HG02588 (cell line): ENCODE data around the gene HOXA6.

Source experiments
- ATAC-seq: cut with Tn5 transposase; IDR thresholded peaks from one replicate; pipeline ENCODE4 v1.9.1; 2021; ENCODE audit warnings: mild to moderate bottlenecking, moderate library complexity; ENCODE audit not compliant: unreplicated experiment

The HOXA6 gene

DNA sequence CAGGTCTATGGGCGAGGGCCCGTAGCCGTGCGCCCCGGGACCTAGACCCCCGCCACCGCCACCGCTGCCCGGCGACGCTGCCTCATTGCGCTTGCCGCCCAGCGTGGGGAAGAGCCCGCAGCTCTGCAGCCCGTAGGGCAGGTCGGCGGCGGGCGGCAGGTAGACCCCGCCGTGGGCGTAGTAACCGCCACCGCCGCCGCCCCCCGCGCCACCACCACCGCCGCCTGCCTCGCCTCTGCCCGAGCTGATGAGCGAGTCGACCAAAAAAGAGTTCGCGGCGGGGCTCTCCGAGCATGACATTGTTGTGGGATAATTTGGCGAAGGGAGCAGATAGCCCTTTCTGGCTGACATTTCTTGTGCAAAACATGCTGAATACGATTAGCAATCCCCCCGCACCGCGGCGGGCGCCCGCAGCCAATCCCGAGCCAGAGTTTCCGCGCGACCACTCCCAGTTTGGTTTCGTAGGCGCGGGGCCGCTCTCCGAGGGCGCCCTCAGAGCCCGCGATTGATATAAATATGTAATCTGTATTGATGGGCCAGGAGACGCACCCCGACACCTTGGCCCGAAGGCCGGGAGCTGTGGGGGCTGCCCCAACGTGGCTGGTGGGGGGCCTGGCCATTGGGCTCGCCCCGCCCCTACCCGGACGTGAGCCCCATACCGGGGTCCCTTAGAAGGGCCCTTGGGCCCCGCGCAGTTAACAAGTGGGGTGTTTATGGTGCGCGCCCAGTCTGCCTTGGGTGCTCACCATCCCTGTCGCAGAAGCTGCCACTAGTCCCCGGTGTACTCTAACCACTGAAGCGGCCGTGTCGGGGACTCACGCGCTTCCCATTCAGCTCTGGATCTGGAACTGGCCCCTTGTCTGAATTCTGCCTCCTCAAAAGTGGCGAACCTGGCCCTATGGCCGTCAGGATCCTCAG lies 26.6 kb upstream of the HOXA6 start, which contains the start of gene HOXA10:
HOXA10 (minus strand) TSS at position 365 of the 918 bp plus-strand sequence; CDS start at position 351, 14 bp downstream.
- ATAC-seq: no peak

DNA sequence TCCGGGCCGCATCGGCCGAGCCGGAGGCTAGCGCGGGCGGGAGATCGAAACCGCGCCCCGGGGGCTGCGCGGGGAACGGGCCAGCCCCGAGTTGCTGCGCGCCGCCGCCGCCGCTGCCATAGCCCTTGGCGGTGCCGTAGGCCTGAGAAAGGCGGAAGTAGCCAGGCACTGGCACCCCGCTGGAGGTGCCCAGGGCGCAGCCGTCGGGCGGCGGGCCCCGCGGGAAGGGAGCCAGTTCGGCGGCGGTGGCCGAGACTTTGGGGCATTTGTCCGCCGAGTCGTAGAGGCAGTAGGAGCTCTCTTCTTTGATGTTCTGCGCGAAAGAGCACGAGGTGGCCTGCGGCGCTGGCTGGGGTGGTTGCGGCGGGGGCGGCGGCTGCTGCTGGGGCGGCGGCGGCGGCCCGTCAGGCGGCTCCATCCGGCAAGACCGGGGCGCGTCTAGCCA lies 26.0 kb upstream of the HOXA6 start:
- ATAC-seq: peak; percentile 51

DNA sequence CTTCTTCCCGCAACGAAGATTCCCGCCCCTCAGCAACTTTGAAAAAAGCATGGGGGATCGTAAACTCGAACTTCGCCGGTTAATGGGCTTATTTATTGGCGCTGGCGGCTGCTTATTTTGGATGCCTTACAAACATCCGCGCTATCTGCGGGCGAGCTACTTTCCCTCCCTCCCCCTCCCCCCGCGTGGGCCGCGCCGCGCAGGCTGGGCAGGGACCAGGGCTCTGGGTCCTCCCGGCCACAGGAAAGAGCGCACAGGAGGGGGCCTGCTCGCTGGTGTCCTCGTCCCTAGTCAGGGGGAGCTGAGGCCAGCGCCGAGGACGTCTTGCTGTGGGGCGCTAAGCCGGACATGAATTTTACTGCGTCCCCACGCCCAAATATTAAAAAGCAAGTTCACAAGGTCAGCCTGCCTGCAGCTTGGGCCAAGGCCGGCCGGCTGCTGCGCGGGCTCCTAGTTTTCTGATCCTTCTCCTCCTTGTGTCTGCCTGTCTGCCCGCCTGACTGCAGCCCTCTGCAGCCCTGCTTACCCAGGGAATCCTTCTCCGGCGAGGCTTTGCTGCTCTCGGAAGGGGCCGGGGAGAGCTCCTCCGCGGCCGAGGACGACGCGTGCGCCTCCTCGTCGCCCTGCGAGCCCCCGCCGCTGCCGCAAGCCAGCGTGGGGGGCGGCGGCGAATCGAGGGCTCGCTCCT lies 25.4 kb upstream of the HOXA6 start:
- ATAC-seq: no peak

DNA sequence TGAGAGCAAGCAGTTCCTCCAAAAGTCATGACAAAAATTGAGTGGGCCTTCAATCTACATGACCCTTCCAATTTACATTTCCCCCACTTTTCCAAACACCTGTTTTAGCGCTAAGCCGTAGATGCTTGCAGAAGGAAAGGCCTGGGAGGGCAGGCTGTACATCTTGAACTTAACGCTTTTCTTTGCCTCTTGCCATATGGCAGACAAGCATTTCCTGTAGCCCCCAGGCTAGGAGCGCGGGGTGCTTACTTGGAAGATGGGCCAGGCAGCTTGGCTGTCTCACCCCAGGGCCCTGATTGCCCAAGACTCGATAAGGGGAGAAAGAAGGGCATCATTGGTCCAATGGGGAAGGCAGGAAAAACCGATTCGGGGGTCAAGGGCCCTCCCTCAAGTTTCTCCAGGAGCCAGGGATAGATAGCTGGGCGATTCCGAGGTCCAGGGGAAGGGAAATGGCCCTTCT lies 24.8 kb upstream of the HOXA6 start:
- ATAC-seq: no peak

DNA sequence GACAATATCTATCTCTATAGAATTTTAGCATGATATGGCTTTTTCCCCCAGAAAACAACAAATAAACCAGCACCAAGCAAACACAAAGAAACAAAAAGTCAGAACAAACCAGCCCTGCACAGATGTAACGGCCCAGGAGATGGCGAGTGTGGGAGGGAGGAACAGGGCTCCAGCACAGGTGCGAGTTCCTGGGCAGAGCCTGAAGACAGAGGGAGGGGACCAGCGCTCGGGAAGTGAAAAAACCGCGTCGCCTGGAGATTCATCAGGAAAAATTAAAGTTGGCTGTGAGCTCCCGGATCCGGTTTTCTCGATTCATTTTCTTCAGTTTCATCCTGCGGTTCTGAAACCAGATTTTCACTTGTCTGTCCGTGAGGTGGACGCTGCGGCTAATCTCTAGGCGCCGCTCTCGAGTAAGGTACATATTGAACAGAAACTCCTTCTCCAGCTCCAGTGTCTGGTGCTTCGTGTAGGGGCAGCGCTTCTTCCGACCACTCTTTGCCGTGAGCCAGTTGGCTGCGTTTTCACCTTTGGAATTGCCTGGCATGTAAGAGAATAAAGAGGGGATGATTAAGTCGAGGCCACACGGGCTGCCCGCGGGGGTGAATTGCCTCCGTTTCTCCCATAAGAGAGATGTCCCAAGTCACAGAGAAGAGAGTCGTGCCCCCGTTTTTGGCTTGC lies 24.2 kb upstream of the HOXA6 start:
- no peak for ATAC-seq

DNA sequence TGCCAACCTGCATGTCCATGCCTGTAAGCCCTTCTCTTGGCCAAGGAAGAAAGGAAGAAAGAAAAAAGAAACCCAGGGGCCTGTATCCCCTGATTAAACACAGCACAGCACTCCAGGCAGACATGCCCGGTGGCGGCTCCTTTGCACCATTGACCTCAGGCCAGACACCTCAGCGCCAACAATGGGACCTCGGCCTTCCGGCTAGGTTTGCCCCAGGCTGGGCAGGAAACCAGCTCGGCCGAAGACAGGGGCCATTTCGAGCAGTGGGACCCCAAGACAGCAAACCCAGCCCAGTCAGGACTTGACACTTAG lies 23.7 kb upstream of the HOXA6 start:
- ATAC-seq: no peak

- ATAC-seq: no peak
Measured at GRCh38 chr7:27170426-27171324, 23.1 kb upstream of the HOXA6 start.

- no peak for ATAC-seq
Measured at GRCh38 chr7:27169658-27170425, 22.3 kb upstream of the HOXA6 start.

DNA sequence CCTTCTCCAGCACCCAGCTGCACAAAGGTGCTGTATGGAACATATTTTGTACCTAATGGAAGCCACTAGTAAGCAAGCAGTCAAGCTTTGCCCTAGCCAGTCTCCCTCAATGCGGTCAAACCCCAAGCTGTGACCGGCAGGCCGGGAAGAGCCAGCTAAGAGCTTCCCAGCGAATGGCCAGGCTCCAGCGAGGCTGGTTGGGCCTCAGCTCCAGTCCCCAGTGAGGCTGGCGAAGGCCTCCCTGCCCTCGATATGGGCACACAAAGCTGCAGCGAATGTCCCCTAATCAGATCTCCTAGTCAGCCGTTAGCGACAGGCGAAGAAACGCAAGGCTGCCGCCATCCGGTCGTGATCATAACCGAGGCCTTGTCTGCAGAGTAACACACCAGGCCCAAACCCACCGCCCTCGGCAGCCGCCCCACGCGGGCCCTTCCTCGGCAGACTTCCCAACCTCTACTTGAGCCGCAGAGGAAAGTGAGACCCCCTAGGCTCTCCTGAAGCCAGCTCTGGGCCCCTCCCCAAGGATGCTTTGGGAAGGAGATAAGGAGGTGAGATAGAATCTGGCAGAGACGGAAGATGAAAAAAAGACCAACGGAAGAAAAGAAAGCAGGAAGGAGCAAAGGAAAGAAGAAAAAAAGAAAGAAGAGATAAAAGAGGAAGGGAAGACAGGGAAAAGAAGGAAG lies 20.8 kb upstream of the HOXA6 start:
- ATAC-seq: no peak

- no peak for ATAC-seq
Measured at GRCh38 chr7:27167916-27168264, 20.3 kb upstream of the HOXA6 start.

DNA sequence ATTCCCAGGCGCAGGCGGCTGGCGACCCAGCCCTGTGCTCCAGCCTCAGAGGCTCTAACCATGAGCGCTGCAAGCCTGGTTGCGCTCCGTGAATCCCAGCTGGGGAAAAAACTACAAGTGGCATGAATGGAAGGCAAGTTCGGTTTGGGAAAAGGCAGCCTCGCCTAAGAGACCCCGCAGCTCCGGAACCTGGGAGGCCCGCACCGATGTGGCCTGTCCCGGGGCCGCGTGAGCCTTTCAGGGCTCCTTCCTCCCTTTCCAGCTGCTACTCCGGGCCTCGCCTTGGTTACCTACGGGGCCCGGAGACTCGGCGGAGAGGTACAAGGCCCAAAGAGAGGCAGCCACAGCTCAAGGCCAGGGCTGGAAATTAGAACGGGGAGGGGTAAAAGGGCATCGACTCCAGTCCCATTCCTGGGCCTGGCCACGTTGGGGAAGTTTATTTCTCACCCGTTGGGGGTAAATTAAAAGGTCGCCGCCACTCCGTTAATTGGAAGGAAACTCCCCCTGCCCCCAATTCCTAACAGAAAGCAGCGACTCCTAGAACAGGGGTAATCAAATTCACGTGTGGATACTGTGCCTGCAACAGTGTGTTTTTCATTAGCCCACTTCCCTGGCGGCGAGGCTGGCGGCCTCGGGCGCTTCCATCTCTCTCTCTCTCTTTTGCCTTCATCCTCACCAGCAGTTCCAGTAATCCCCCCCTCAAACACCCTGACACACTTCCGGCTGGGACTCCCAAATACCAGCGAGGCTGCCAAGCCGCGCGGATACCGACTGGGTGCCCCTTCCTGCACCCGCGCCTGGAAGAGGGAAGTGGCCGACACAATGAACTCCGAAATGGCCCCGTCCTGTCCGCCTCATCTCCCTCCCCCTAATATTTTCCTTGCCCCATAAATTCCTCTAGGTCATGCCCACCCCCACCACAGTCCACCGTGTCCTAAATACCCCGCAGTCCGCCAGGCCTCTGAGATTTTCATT lies 19.2 kb upstream of the HOXA6 start:
- ATAC-seq: no peak

- ATAC-seq: no peak
Measured at GRCh38 chr7:27165996-27166530, 18.5 kb upstream of the HOXA6 start.

- ATAC-seq: no peak
Measured at GRCh38 chr7:27165089-27165995, 17.8 kb upstream of the HOXA6 start, which contains the start of gene HOXA9. HOXA9 (minus strand) TSS chr7:27165537; CDS start chr7:27165457, 80 bp downstream.

- no peak for ATAC-seq
Measured at GRCh38 chr7:27164367-27165088, 17.0 kb upstream of the HOXA6 start.

GRCh38 chr7:27164045-27164366 lies 16.4 kb upstream of the HOXA6 start:
- ATAC-seq: no peak
